ENCODE measurements around the gene CORO1A. TPM values are rescaled to one million over a fixed set of nuclear protein-coding genes. Genes with fewer than 3 reads are reported as not detected.
A peak's percentile ranks its signal among the peaks of the same experiment; 100 is the strongest.
"Not testable (repeated sequence)": the region's sequence is repeated elsewhere in the genome, so short reads cannot be mapped to it uniquely, and the experiment has no call there.

CORO1A gene
- total RNA-seq, 4 donors from 2014 or later, result 21.2 to 205 (median 32.1) TPM

GRCh38 chr16:30185683-30186421 lies 2.5 kb downstream of the CORO1A start:
- Histone ChIP-seq H3K9me3 (no peaks in the 10 kb centered on the region), H3K4me1 (peaks cover 0 to 34% (median 19%) of the 10 kb centered on the region in 4 donors), H3K27me3 (no peaks in the 10 kb centered on the region), H3K27ac (peak overlapping the region; percentile 80 to 97 (median 86)), H3K4me3 (peak overlapping the region; percentile 65 to 97 (median 67)), H3K36me3 (no peaks in the 10 kb centered on the region)
- DNase-seq, result peak; percentile 59 to 94 (median 90)
- no peak for TF ChIP-seq POLR2A (IDR thresholded peaks at IDR 0.05)
- no peak for TF ChIP-seq CTCF (IDR thresholded peaks at IDR 0.05)

- Histone ChIP-seq H3K36me3 (no peaks in the 10 kb centered on the region), H3K9me3 (no peaks in the 10 kb centered on the region), H3K4me3 (peak overlapping the region; percentile 65 to 97 (median 67)), H3K27me3 (no peaks in the 10 kb centered on the region), H3K27ac (peak overlapping the region; percentile 80 to 97 (median 86)), H3K4me1 (peaks cover 0 to 34% (median 19%) of the 10 kb centered on the region in 4 donors)
- no peak for TF ChIP-seq CTCF (IDR thresholded peaks at IDR 0.05)
- no peak for DNase-seq
Observed at GRCh38 chr16:30186444-30186781, 3.0 kb downstream of the CORO1A start.

- Histone ChIP-seq H3K27ac (peak overlapping the region; percentile 80 to 97 (median 86)), H3K4me3 (peak overlapping the region in 3 of 4 donors; percentile 65 to 97 (median 66)), H3K4me1 (peaks cover 0 to 34% (median 19%) of the 10 kb centered on the region in 4 donors), H3K27me3 (no peaks in the 10 kb centered on the region), H3K9me3 (no peaks in the 10 kb centered on the region), H3K36me3 (no peaks in the 10 kb centered on the region)
- TF ChIP-seq CTCF (IDR thresholded peaks at IDR 0.05), result peak; percentile 72 to 86 (median 78)
- no peak for TF ChIP-seq POLR2A (IDR thresholded peaks at IDR 0.05)
- peak; percentile 88 to 95 (median 93) for DNase-seq
Observed at GRCh38 chr16:30186782-30187555, 3.6 kb downstream of the CORO1A start.

- Histone ChIP-seq H3K36me3 (no peaks in the 10 kb centered on the region), H3K27me3 (no peaks in the 10 kb centered on the region), H3K27ac (peak overlapping the region; percentile 80 to 97 (median 86)), H3K4me3 (peak overlapping the region in 1 of 4 donors; percentile 97), H3K9me3 (no peaks in the 10 kb centered on the region), H3K4me1 (peaks cover 0 to 34% (median 19%) of the 10 kb centered on the region in 4 donors)
- no peak for DNase-seq
- TF ChIP-seq CTCF (IDR thresholded peaks at IDR 0.05) (peak in 1 of 6 experiments; percentile 19), POLR2A (IDR thresholded peaks at IDR 0.05) (no peak)
Observed at GRCh38 chr16:30187556-30187865, 4.1 kb downstream of the CORO1A start.

GRCh38 chr16:30187971-30188561 lies 4.7 kb downstream of the CORO1A start:
- peak; percentile 18 to 49 (median 48) for DNase-seq
- TF ChIP-seq CTCF (IDR thresholded peaks at IDR 0.05) (no peak), POLR2A (IDR thresholded peaks at IDR 0.05) (no peak)

GRCh38 chr16:30191158-30191557 lies 7.8 kb downstream of the CORO1A start:
- not testable (repeated sequence) for H3K27ac ChIP-seq, H3K4me3 ChIP-seq, H3K9me3 ChIP-seq, H3K36me3 ChIP-seq, DNase-seq, H3K27me3 ChIP-seq
- peaks cover 0 to 19% (median 17%) of the 10 kb centered on the region in 4 donors for H3K4me1 ChIP-seq

More at GRCh38 chr16:30187971-30188561, 4.7 kb downstream of the CORO1A start:
- no peaks in the 10 kb centered on the region for H3K36me3 ChIP-seq
- peak overlapping the region in 3 of 4 donors; percentile 80 to 97 (median 90) for H3K27ac ChIP-seq
- no peaks in the 10 kb centered on the region for H3K27me3 ChIP-seq
- H3K4me3 ChIP-seq, result peak overlapping the region in 1 of 4 donors; percentile 97
- no peaks in the 10 kb centered on the region for H3K9me3 ChIP-seq
- H3K4me1 ChIP-seq, result peaks cover 0 to 29% (median 19%) of the 10 kb centered on the region in 4 donors

GRCh38 chr16:30193098-30193497 lies 9.7 kb downstream of the CORO1A start:
- H3K27me3 ChIP-seq, DNase-seq, H3K36me3 ChIP-seq, H3K4me1 ChIP-seq, H3K4me3 ChIP-seq, H3K9me3 ChIP-seq, H3K27ac ChIP-seq: not testable (repeated sequence)

- not testable (repeated sequence) for H3K9me3 ChIP-seq, H3K4me1 ChIP-seq, DNase-seq, H3K27me3 ChIP-seq, H3K36me3 ChIP-seq
- H3K4me3 ChIP-seq, result peak within 1 kb of the TSS; percentile 42 to 66 (median 49)
- H3K27ac ChIP-seq, result peak within 1 kb of the TSS; percentile 61 to 91 (median 74)
Observed at GRCh38 chr16:30193615-30194014, 10.2 kb downstream of the CORO1A start, which contains the start of the genes BOLA2B and SLX1A. Gene BOLA2B (minus strand): TSS chr16:30193666. CDS start chr16:30193595, 71 bp downstream. Gene SLX1A (plus strand): TSS chr16:30193875. CDS start chr16:30194085, 210 bp downstream.
